Measurements from ENCODE around the gene RHBDF2. TPM values are rescaled to one million over a fixed set of nuclear protein-coding genes. Genes with fewer than 3 reads are reported as not detected.
A peak's percentile ranks its signal among the peaks of the same experiment; 100 is the strongest.

RHBDF2 gene
- total RNA-seq = 10 to 100 TPM; 50.0 to 62.2 TPM
- 10 to 100 TPM in 1 of 2 donors, 1 to 10 TPM in 1; 5.4 to 15.2 TPM for polyA plus RNA-seq

- peaks cover 15 to 56% (median 40%) of the 10 kb centered on the region in 4 donors for H3K4me1 Mint-ChIP-seq
- no peaks in the 10 kb centered on the region for H3K27me3 ChIP-seq (ENCODE audit: insufficient read depth, low read length)
- peak within 1 kb of the TSS; percentile 69 for H3K27ac ChIP-seq (ENCODE audit: low read depth, low read length)
- H3K36me3 ChIP-seq (ENCODE audit: insufficient read depth, low read length) = no peaks in the 10 kb centered on the region
- DNase-seq = peak; percentile 92 to 98 (median 95)
- no peaks in the 10 kb centered on the region for H3K9me3 Mint-ChIP-seq
- H3K36me3 Mint-ChIP-seq = peaks cover 0 to 1% of the 10 kb centered on the region in 2 donors
- H3K4me1 ChIP-seq (ENCODE audit: insufficient read depth, low read length) = peaks cover 41% of the 10 kb centered on the region
- H3K4me3 ChIP-seq (ENCODE audit: low read length in 2 of 2) = peak within 1 kb of the TSS; percentile 61 to 83
- intact Hi-C loops (cut with micrococcal nuclease) = loop anchor here (1.0 kb wide), 3 partner anchors 14 to 48 kb away; partner anchors contain the start of gene UBE2O
- H3K4me3 Mint-ChIP-seq = peak within 1 kb of the TSS; percentile 86 to 91 (median 89)
- ChIA-PET POLR2A (ENCODE audit: partially characterized antibody) (interaction anchor here (0.6 to 5.3 kb wide), 14 partner anchors 9 to 398 kb away, joined by 3 to 68 read pairs (median 5); partner anchors contain the start of genes AANAT, EXOC7, JMJD6 and METTL23), CTCF (ENCODE audit: partially characterized antibody) (interaction anchor here (0.8 to 12.4 kb wide), 12 partner anchors 8 to 123 kb away, joined by 3 to 161 read pairs (median 6); partner anchors contain the start of genes AANAT and UBE2O)
- H3K27ac Mint-ChIP-seq = peak within 1 kb of the TSS; percentile 85 to 100 (median 98)
- no peaks in the 10 kb centered on the region for H3K9me3 ChIP-seq (ENCODE audit: control insufficient read depth in 1 of 2, low read length in 2 of 2)
- H3K27me3 Mint-ChIP-seq = no peaks in the 10 kb centered on the region
Measured at GRCh38 chr17:76501018-76501826, at the start of gene RHBDF2. Gene RHBDF2, minus strand, starts transcription at chr17:76501423. Its CDS starts 19,899 bp downstream, at chr17:76481524.

DNA sequence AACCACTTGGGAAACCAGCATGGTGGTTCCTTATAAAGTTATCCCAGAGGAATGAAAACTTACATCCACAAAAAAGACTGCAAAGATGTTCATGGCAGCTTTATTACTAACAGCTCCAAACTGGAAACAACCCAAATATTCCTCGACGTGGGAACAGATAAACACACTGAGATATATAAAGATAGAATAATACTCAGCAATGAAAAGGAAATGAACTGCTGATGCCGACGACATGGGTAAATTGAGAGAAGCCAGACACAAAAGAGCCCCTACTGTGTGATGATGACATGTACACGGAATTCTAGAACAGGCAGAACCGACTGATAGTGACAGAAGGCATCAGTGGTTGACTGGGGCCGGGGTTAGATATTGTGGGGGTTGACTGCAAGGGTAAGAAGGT lies 48.3 kb upstream of the RHBDF2 start:
- POLR2A ChIA-PET (ENCODE audit: partially characterized antibody) = interaction anchor here (0.8 to 1.3 kb wide), 3 partner anchors 9 to 28 kb away, joined by 3 read pairs; no protein-coding TSS in a partner anchor
- H3K4me1 ChIP-seq (ENCODE audit: insufficient read depth, low read length) = peaks cover 7% of the 10 kb centered on the region
- H3K27me3 ChIP-seq (ENCODE audit: insufficient read depth, low read length) = no peaks in the 10 kb centered on the region
- H3K36me3 Mint-ChIP-seq = no peaks in the 10 kb centered on the region
- DNase-seq = no peak
- H3K27ac Mint-ChIP-seq = peak overlapping the region in 1 of 7 donors; percentile 42
- intact Hi-C loops (cut with micrococcal nuclease) = no loop called here
- H3K4me3 Mint-ChIP-seq = no peak overlapping the region
- peaks cover under 1 to 4% (median 3%) of the 10 kb centered on the region in 4 donors for H3K4me1 Mint-ChIP-seq
- no peaks in the 10 kb centered on the region for H3K9me3 ChIP-seq (ENCODE audit: control insufficient read depth in 1 of 2, low read length in 2 of 2)
- H3K27ac ChIP-seq (ENCODE audit: low read depth, low read length) = no peak overlapping the region
- H3K36me3 ChIP-seq (ENCODE audit: insufficient read depth, low read length) = no peaks in the 10 kb centered on the region
- CTCF ChIA-PET (ENCODE audit: partially characterized antibody) = interaction anchor here (0.9 to 4.4 kb wide), 5 partner anchors 9 to 132 kb away, joined by 3 to 25 read pairs (median 3); no protein-coding TSS in a partner anchor
- no peaks in the 10 kb centered on the region for H3K27me3 Mint-ChIP-seq
- H3K4me3 ChIP-seq (ENCODE audit: low read length in 2 of 2) = no peak overlapping the region
- no peaks in the 10 kb centered on the region for H3K9me3 Mint-ChIP-seq

GRCh38 chr17:76549215-76549518 lies 47.9 kb upstream of the RHBDF2 start:
- peaks cover under 1% of the 10 kb centered on the region in 2 donors for H3K27me3 Mint-ChIP-seq
- ChIA-PET POLR2A (ENCODE audit: partially characterized antibody) (interaction anchor here (0.8 to 1.3 kb wide), 3 partner anchors 9 to 27 kb away, joined by 3 read pairs; no protein-coding TSS in a partner anchor), CTCF (ENCODE audit: partially characterized antibody) (interaction anchor here (0.9 to 4.4 kb wide), 5 partner anchors 9 to 133 kb away, joined by 3 to 25 read pairs (median 3); no protein-coding TSS in a partner anchor)
- DNase-seq = no peak
- no peaks in the 10 kb centered on the region for H3K9me3 ChIP-seq (ENCODE audit: control insufficient read depth in 1 of 2, low read length in 2 of 2)
- no peak overlapping the region for H3K4me3 ChIP-seq (ENCODE audit: low read length in 2 of 2)
- no peaks in the 10 kb centered on the region for H3K9me3 Mint-ChIP-seq
- peaks cover 7% of the 10 kb centered on the region for H3K4me1 ChIP-seq (ENCODE audit: insufficient read depth, low read length)
- H3K36me3 Mint-ChIP-seq = no peaks in the 10 kb centered on the region
- H3K36me3 ChIP-seq (ENCODE audit: insufficient read depth, low read length) = no peaks in the 10 kb centered on the region
- H3K27me3 ChIP-seq (ENCODE audit: insufficient read depth, low read length) = no peaks in the 10 kb centered on the region
- no peak overlapping the region for H3K4me3 Mint-ChIP-seq
- H3K4me1 Mint-ChIP-seq = peaks cover 0 to 2% (median 0%) of the 10 kb centered on the region in 4 donors
- no peak overlapping the region for H3K27ac ChIP-seq (ENCODE audit: low read depth, low read length)
- intact Hi-C loops (cut with micrococcal nuclease) = no loop called here
- no peak overlapping the region for H3K27ac Mint-ChIP-seq

DNA sequence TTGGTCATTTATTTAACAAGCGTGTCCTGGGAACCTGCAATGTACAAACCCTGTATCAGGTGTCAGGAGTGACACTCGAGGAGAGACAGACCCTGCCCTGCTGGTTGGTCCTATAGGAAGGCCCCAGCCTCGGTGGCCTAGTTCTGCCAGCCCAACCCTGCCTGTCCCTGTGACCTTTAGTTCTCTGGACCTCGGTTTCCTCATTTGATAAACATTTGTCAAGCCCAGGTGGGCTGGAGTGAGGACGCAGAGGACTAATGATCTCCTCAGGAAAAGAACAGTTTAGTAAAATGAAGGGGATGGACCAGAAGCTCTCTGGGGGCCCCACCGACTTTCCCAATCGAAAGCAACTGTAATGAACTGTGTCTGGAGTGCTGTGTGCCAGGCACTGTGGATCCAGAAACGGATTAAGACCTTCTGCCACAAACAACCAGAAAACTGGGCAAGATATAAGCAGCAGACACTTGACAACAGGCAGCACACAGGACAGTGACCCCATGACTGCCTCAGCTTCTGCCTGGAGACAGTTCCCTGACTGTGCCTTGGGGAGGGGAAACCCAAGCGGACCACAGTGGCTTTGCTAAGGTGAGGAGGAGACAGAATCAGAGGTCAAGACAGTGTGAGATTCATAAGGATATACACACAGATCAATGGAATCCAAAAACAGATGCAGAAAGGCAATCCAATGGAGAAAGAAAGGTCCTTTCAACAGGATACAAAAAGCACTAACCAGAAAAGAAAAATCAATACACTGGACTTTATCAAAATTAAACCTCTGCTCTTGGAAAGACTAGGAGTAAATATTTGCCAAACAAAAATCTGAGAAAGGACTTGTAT lies 47.4 kb upstream of the RHBDF2 start:
- Histone ChIP-seq H3K4me3 (ENCODE audit: low read length in 2 of 2) (no peak overlapping the region), H3K4me1 (ENCODE audit: insufficient read depth, low read length) (peaks cover 7% of the 10 kb centered on the region), H3K9me3 (ENCODE audit: control insufficient read depth in 1 of 2, low read length in 2 of 2) (no peaks in the 10 kb centered on the region), H3K27me3 (ENCODE audit: insufficient read depth, low read length) (no peaks in the 10 kb centered on the region), H3K36me3 (ENCODE audit: insufficient read depth, low read length) (no peaks in the 10 kb centered on the region), H3K27ac (ENCODE audit: low read depth, low read length) (no peak overlapping the region)
- Mint-ChIP-seq H3K27me3 (peaks cover 6% of the 10 kb centered on the region in 2 donors), H3K9me3 (no peaks in the 10 kb centered on the region), H3K4me3 (no peak overlapping the region), H3K27ac (no peak overlapping the region), H3K36me3 (no peaks in the 10 kb centered on the region), H3K4me1 (peaks cover 0 to 2% (median 0%) of the 10 kb centered on the region in 4 donors)
- ChIA-PET CTCF (ENCODE audit: partially characterized antibody) (interaction anchor here (0.9 to 4.4 kb wide), 5 partner anchors 10 to 133 kb away, joined by 3 to 25 read pairs (median 3); no protein-coding TSS in a partner anchor), POLR2A (ENCODE audit: partially characterized antibody) (interaction anchor here (0.8 to 1.3 kb wide), 3 partner anchors 10 to 27 kb away, joined by 3 read pairs; no protein-coding TSS in a partner anchor)
- intact Hi-C loops (cut with micrococcal nuclease) = no loop called here
- no peak for DNase-seq

DNA sequence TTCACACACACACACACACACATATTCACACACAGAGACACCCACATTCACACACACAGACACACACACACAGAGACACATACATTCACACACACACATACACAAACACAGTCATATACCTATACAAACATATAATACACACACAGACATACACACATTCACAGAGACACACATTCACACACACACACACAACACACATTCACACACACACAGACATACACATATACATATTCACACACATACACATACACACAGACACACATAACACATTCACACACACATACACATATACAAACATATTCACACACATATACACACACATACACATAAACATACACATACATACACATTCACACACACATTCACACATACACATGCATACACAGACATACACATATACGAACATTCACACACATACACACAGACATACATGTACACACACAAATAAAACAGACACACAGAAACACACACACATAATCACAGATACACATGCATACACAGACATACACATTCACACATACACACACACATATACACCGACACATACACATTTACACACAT lies 46.5 kb upstream of the RHBDF2 start:
- H3K27me3 Mint-ChIP-seq = peaks cover 6% of the 10 kb centered on the region in 2 donors
- H3K9me3 Mint-ChIP-seq = no peaks in the 10 kb centered on the region
- peaks cover 0 to 2% (median 0%) of the 10 kb centered on the region in 4 donors for H3K4me1 Mint-ChIP-seq
- no peak overlapping the region for H3K4me3 Mint-ChIP-seq
- no peak for DNase-seq
- POLR2A ChIA-PET (ENCODE audit: partially characterized antibody) = interaction anchor here (1.5 to 2.6 kb wide), 3 partner anchors 10 to 31 kb away, joined by 6 to 18 read pairs (median 14); no protein-coding TSS in a partner anchor
- Histone ChIP-seq H3K9me3 (ENCODE audit: control insufficient read depth in 1 of 2, low read length in 2 of 2) (no peaks in the 10 kb centered on the region), H3K36me3 (ENCODE audit: insufficient read depth, low read length) (no peaks in the 10 kb centered on the region), H3K4me3 (ENCODE audit: low read length in 2 of 2) (no peak overlapping the region), H3K27ac (ENCODE audit: low read depth, low read length) (no peak overlapping the region), H3K4me1 (ENCODE audit: insufficient read depth, low read length) (peaks cover 7% of the 10 kb centered on the region), H3K27me3 (ENCODE audit: insufficient read depth, low read length) (no peaks in the 10 kb centered on the region)
- CTCF ChIA-PET (ENCODE audit: partially characterized antibody) = interaction anchor here (1.2 to 4.4 kb wide), 10 partner anchors 11 to 167 kb away, joined by 3 to 80 read pairs (median 10); partner anchors contain the start of genes AANAT and ST6GALNAC2
- no peaks in the 10 kb centered on the region for H3K36me3 Mint-ChIP-seq
- H3K27ac Mint-ChIP-seq = no peak overlapping the region
- intact Hi-C loops (cut with micrococcal nuclease) = loop anchor here (1.0 kb wide), 3 partner anchors 24 to 139 kb away; no protein-coding TSS in a partner anchor

- Mint-ChIP-seq H3K36me3 (no peaks in the 10 kb centered on the region), H3K4me1 (peaks cover 0 to 2% (median 0%) of the 10 kb centered on the region in 4 donors), H3K4me3 (no peak overlapping the region), H3K27ac (peak overlapping the region in 1 of 7 donors; percentile 38), H3K27me3 (peaks cover 6% of the 10 kb centered on the region in 2 donors), H3K9me3 (no peaks in the 10 kb centered on the region)
- DNase-seq = peak; percentile 37 to 62 (median 59)
- CTCF ChIA-PET (ENCODE audit: partially characterized antibody) = interaction anchor here (0.8 to 3.5 kb wide), 21 partner anchors 11 to 167 kb away, joined by 3 to 80 read pairs (median 5); partner anchors contain the start of genes AANAT and ST6GALNAC2
- no peak overlapping the region for H3K27ac ChIP-seq (ENCODE audit: low read depth, low read length)
- POLR2A ChIA-PET (ENCODE audit: partially characterized antibody) = interaction anchor here (0.5 to 2.6 kb wide), 5 partner anchors 10 to 75 kb away, joined by 3 to 18 read pairs (median 6); no protein-coding TSS in a partner anchor
- no peaks in the 10 kb centered on the region for H3K36me3 ChIP-seq (ENCODE audit: insufficient read depth, low read length)
- intact Hi-C loops (cut with micrococcal nuclease) = loop anchor here (1.0 kb wide), 3 partner anchors 24 to 139 kb away; no protein-coding TSS in a partner anchor
- no peaks in the 10 kb centered on the region for H3K9me3 ChIP-seq (ENCODE audit: control insufficient read depth in 1 of 2, low read length in 2 of 2)
- H3K4me1 ChIP-seq (ENCODE audit: insufficient read depth, low read length) = peaks cover 7% of the 10 kb centered on the region
- H3K4me3 ChIP-seq (ENCODE audit: low read length in 2 of 2) = no peak overlapping the region
- H3K27me3 ChIP-seq (ENCODE audit: insufficient read depth, low read length) = no peaks in the 10 kb centered on the region
Measured at GRCh38 chr17:76547183-76547641, 46.0 kb upstream of the RHBDF2 start.
